Endothelial cell of umbilical vein (primary cell): ENCODE results near the gene LCN2. TPM values are rescaled to one million over a fixed set of nuclear protein-coding genes. Genes with fewer than 3 reads are reported as not detected.

Experiments used
- BruUV-seq: library from RNA; stranded (reverse); fragments of 400-500 nt; replicated peaks from 2 replicates; lab custom pipeline; 2021; lab: Mats Ljungman, UMichigan
- CTCF ChIA-PET: fragments of 300-600, 350-600 bp; sonication (Branson Sonifier 250); formaldehyde crosslinking; loops from one replicate; lab custom pipeline; 2021; ENCODE audit warnings: antibody characterized with exemption, inconsistent platforms; lab: Charles Lee
- POLR2A ChIA-PET: fragments of 300-600, 350-600 bp; sonication (Branson Sonifier 250); formaldehyde crosslinking; loops from one replicate; lab custom pipeline; 2021; ENCODE audit warnings: antibody characterized with exemption, inconsistent platforms; lab: Charles Lee
- DNase-seq: peaks from one replicate; pipeline ENCODE4 v3.0.0-alpha.2; 2011; ENCODE audit warnings: low read depth, low spot score
- FAIRE-seq: peaks from 2 replicates; lab custom pipeline; 2011; peaks lifted over from hg19 to GRCh38; lab: Jason Lieb, UNC
- H2AFZ ChIP-seq: 2 replicates; pipeline ENCODE4 v1.6.0; 2012; ENCODE audit warnings: low read depth, low read length, control low read depth, inconsistent platforms
- H3K27ac ChIP-seq: 2 replicates; pipeline ENCODE4 v1.5.1; 2011; ENCODE audit warnings: low read depth, mild to moderate bottlenecking, control low read depth, low read length, moderate library complexity; ENCODE audit not compliant: insufficient read depth
- H3K27me3 ChIP-seq, 2 experiments: 2 replicates each; pipeline versions ENCODE4 v1.6.0 to v1.6.1; 2011; ENCODE audit warnings: low read length in 2 of 2, mixed read lengths in 1 of 2; ENCODE audit not compliant: control insufficient read depth in 2 of 2, insufficient read depth in 2 of 2
- H3K36me3 ChIP-seq, 2 experiments: 2 replicates in 1 of 2; 3 replicates in 1 of 2; pipeline ENCODE4 v1.5.1; 2011; ENCODE audit warnings: low read length in 2 of 2, mild to moderate bottlenecking in 1 of 2, moderate library complexity in 1 of 2; ENCODE audit not compliant: control insufficient read depth in 2 of 2, insufficient read depth in 2 of 2; ENCODE audit errors: extremely low read depth in 1 of 2
- H3K4me1 ChIP-seq: 3 replicates; pipeline ENCODE4 v1.5.1; 2011; ENCODE audit warnings: mild to moderate bottlenecking, low read length; ENCODE audit not compliant: control insufficient read depth, insufficient read depth; ENCODE audit errors: extremely low read depth
- H3K4me2 ChIP-seq: 2 replicates; pipeline ENCODE4 v1.6.1; 2011; ENCODE audit warnings: low read length, control low read depth, mixed read lengths; ENCODE audit not compliant: insufficient read depth
- H3K4me3 ChIP-seq, 3 experiments: fragments of 200-600 bp in 1 of 3; sonication (generic), shearing (Covaris generic) in 1 of 3; replicated peaks in 1 of 3; 2 replicates each; pipeline ENCODE4 v1.5.1; 2011 to 2016; ENCODE audit warnings: control low read depth in 3 of 3, low read length in 3 of 3, mild to moderate bottlenecking in 2 of 3, inconsistent platforms in 1 of 3, low read depth in 1 of 3, moderate library complexity in 1 of 3; ENCODE audit not compliant: insufficient read depth in 1 of 3
- H3K79me2 ChIP-seq: 2 replicates; pipeline ENCODE4 v1.6.0; 2012; ENCODE audit warnings: low read length, inconsistent platforms; ENCODE audit not compliant: control insufficient read depth, insufficient read depth
- H3K9ac ChIP-seq: replicated peaks from 2 replicates; pipeline ENCODE3; 2011; ENCODE audit warnings: low read length, control low read depth; ENCODE audit not compliant: insufficient read depth; ENCODE audit errors: extremely low read depth
- H3K9me1 ChIP-seq: replicated peaks from 3 replicates; pipeline ENCODE4 v1.6.0; 2011; ENCODE audit warnings: mild to moderate bottlenecking, low read length; ENCODE audit not compliant: control insufficient read depth, insufficient read depth; ENCODE audit errors: extremely low read depth
- H3K9me3 ChIP-seq: replicated peaks from 2 replicates; pipeline ENCODE4 v1.5.1; 2012; ENCODE audit warnings: low read length, inconsistent platforms; ENCODE audit not compliant: control insufficient read depth, insufficient read depth
- H4K20me1 ChIP-seq: replicated peaks from 2 replicates; pipeline ENCODE3; 2011; ENCODE audit warnings: mild to moderate bottlenecking, low read length; ENCODE audit not compliant: control insufficient read depth, insufficient read depth; ENCODE audit errors: extremely low read depth
- EZH2 ChIP-seq: IDR thresholded peaks from 2 replicates; pipeline ENCODE4 v1.6.1; 2012; ENCODE audit warnings: borderline replicate concordance, low read depth, mild to moderate bottlenecking, moderate library complexity, low read length, inconsistent platforms; ENCODE audit not compliant: severe bottlenecking
- FOS ChIP-seq: IDR thresholded peaks from 2 replicates; pipeline ENCODE4 v1.6.1; 2011; ENCODE audit warnings: mild to moderate bottlenecking, low read length, moderate library complexity, borderline replicate concordance; ENCODE audit not compliant: insufficient read depth
- GATA2 ChIP-seq: IDR thresholded peaks from 2 replicates; pipeline ENCODE4 v1.7.0; 2011; ENCODE audit warnings: low read depth, mild to moderate bottlenecking, moderate library complexity, mixed read lengths, low read length; ENCODE audit not compliant: insufficient read length, insufficient read depth
- JUN ChIP-seq: IDR thresholded peaks from 2 replicates; pipeline ENCODE4 v1.6.1; 2011; ENCODE audit warnings: borderline replicate concordance, low read depth; ENCODE audit not compliant: insufficient read length, insufficient read depth
- MYC ChIP-seq: IDR thresholded peaks from one replicate; pipeline ENCODE4 v1.6.1; 2011; ENCODE audit warnings: mild to moderate bottlenecking, low read depth, low read length
- POLR2A ChIP-seq: IDR thresholded peaks from 2 replicates; pipeline ENCODE4 v1.6.1; 2012; ENCODE audit warnings: low read depth, mild to moderate bottlenecking, control low read depth, low read length
- POLR2AphosphoS5 ChIP-seq: IDR thresholded peaks from 2 replicates; pipeline ENCODE4 v1.6.1; 2012; ENCODE audit warnings: low read depth, mild to moderate bottlenecking, control low read depth, low read length, moderate library complexity; ENCODE audit not compliant: insufficient read depth
- dilution Hi-C: fragments of 300-500 bp; cut with MboI; formaldehyde crosslinking; loops from one replicate; pipeline ENCODE4 v1.15.0; 2019; ENCODE audit warnings: low sequenced_read_pairs; ENCODE audit not compliant: extremely low pct_ligation_motif_present
- intact Hi-C: fragments of 100-400 bp; cut with micrococcal nuclease; formaldehyde crosslinking; loops from one replicate; pipeline ENCODE4 v1.10.0; 2022
- polyA plus RNA-seq, 4 experiments: library from polyadenylated mRNA; depleted of rRNA in 3 of 4; stranded (reverse) in 3 of 4; unstranded in 1 of 4; fragments of >200 nt; gene quantifications; 2 replicates each; pipeline versions ENCODE4 v1.2.1 to v1.2.3, GENCODE V29; 2011 to 2012; ENCODE audit warnings: missing spikeins in 1 of 4
- total RNA-seq: library from RNA; stranded (reverse); gene quantifications from 2 replicates; pipeline ENCODE4 v1.2.3, GENCODE V29; 2021
- TF ChIP-seq, protein P1 (sequence below), 2 donors: IDR thresholded peaks; 1 replicate in 1 of 2; 2 replicates in 1 of 2; pipeline ENCODE4 v1.5.1; 2011; ENCODE audit warnings: low read length in 2 of 2, mild to moderate bottlenecking in 2 of 2, moderate library complexity in 2 of 2, control low read depth in 1 of 2, inconsistent platforms in 1 of 2, low read depth in 1 of 2; ENCODE audit not compliant: insufficient read depth in 1 of 2; ENCODE audit errors: extremely low read depth in 1 of 2
- TF ChIP-seq, protein P2 (sequence below): IDR thresholded peaks from 2 replicates; pipeline ENCODE4 v1.6.1; 2011; ENCODE audit not compliant: insufficient read depth, insufficient read length

Gene LCN2
- total and polyA plus RNA-seq, 2 donors (not counting 3 experiments of a cell fraction or from before 2014, with no cell fraction given) = not detected

DNA sequence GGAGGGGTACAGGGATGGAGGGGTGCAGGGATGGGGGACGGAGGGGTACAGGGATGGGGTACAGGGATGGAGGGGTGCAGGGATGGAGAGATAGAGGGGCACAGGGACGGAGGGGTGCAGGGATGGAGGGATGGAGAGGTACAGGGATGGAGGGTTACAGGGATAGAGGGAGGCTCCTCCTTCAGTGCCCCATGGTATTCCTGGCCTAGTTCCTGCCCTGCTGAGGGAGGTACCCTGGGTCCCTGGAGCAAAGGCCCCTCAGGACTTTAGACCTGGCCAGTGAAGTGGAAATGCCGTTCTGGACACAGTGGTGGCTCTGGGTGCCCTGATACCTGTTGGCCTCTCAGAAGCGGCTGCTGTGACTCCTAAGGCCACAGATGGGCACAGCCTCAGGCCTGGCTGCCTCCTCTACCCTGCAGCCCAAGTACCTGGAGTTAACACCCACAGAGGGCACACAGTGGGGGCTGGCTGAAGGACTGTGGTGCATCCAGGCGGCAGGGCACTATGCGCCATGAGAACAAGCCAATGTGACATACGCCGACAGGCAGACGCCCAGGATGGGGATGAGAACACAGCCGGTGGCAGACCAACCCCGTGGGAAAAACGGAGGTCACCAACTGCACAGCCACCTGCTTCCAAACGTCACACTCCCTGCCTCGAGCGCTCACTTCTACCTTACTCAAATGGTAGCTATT is 30.1 kb upstream of the LCN2 start:
- DNase-seq (no peak), FAIRE-seq (no peak)
- Histone ChIP-seq H3K27me3 (no peaks in the 10 kb centered on the region), H3K79me2 (no peaks in the 10 kb centered on the region), H3K4me1 (no peaks in the 10 kb centered on the region), H3K27ac (no peak overlapping the region), H3K9ac (no peak overlapping the region), H3K4me2 (no peak overlapping the region), H3K4me3 (no peak overlapping the region), H3K36me3 (peaks cover 0 to 13% of the 10 kb centered on the region in 2 experiments), H2AFZ (no peak overlapping the region), H3K9me1 (no peaks in the 10 kb centered on the region), H3K9me3 (no peaks in the 10 kb centered on the region), H4K20me1 (no peaks in the 10 kb centered on the region)
- BruUV-seq = no TSS peak
- intact Hi-C loops (no loop called here), dilution Hi-C loops (no loop called here)
- TF ChIP-seq, protein P1, sequence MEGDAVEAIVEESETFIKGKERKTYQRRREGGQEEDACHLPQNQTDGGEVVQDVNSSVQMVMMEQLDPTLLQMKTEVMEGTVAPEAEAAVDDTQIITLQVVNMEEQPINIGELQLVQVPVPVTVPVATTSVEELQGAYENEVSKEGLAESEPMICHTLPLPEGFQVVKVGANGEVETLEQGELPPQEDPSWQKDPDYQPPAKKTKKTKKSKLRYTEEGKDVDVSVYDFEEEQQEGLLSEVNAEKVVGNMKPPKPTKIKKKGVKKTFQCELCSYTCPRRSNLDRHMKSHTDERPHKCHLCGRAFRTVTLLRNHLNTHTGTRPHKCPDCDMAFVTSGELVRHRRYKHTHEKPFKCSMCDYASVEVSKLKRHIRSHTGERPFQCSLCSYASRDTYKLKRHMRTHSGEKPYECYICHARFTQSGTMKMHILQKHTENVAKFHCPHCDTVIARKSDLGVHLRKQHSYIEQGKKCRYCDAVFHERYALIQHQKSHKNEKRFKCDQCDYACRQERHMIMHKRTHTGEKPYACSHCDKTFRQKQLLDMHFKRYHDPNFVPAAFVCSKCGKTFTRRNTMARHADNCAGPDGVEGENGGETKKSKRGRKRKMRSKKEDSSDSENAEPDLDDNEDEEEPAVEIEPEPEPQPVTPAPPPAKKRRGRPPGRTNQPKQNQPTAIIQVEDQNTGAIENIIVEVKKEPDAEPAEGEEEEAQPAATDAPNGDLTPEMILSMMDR (IDR thresholded peaks at IDR 0.05; ENCODE audit: extremely low read depth in 1 of 2, insufficient read depth in 1 of 2, low read depth in 1 of 2, low read length in 2 of 2) = no peak
- TF ChIP-seq POLR2A = no peak
- TF ChIP-seq EZH2 = no peak
- TF ChIP-seq MYC = no peak
- no peak for TF ChIP-seq JUN
- TF ChIP-seq POLR2AphosphoS5 = no peak
- TF ChIP-seq GATA2 = no peak
- TF ChIP-seq, protein P2, sequence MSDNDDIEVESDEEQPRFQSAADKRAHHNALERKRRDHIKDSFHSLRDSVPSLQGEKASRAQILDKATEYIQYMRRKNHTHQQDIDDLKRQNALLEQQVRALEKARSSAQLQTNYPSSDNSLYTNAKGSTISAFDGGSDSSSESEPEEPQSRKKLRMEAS = no peak
- TF ChIP-seq FOS = no peak
- ChIA-PET POLR2A (no interaction called here), CTCF (interaction anchor here (1.1 kb wide), 1 partner anchor 19 kb away, joined by 3 read pairs; no protein-coding TSS in a partner anchor)
